Lung (tissue), 12 donors: Measurements from ENCODE around the gene FNTB. TPM values are rescaled to one million over a fixed set of nuclear protein-coding genes. Genes with fewer than 3 reads are reported as not detected.

ENCODE experiments used
- ATAC-seq: fragments of 200-7000 bp; cut with Tn5 transposase; one replicate; pipeline ENCODE4 v1.9.1; 2020; ENCODE audit warnings: moderate number of reproducible peaks; ENCODE audit not compliant: insufficient read depth, low FRiP score
- DNase-seq, 3 donors: peaks; one replicate each; pipeline ENCODE4 v3.0.0-alpha.2; 2013 to 2017
- H3K27ac ChIP-seq, 2 donors: one replicate each; pipeline ENCODE4 v1.5.1; 2013; ENCODE audit warnings: mild to moderate bottlenecking in 2 of 2, moderate library complexity in 2 of 2, control low read depth in 1 of 2, inconsistent platforms in 1 of 2, low read depth in 1 of 2, low read length in 1 of 2
- H3K27me3 ChIP-seq, 3 donors: one replicate each; pipeline ENCODE4 v1.5.1; 2013; ENCODE audit warnings: low read length in 2 of 3; ENCODE audit not compliant: control insufficient read depth in 3 of 3, insufficient read depth in 3 of 3
- H3K36me3 ChIP-seq, 4 donors: one replicate each; pipeline ENCODE4 v1.5.1; 2013; ENCODE audit warnings: low read length in 4 of 4, mild to moderate bottlenecking in 1 of 4, moderate library complexity in 1 of 4; ENCODE audit not compliant: control insufficient read depth in 4 of 4, insufficient read depth in 4 of 4
- H3K4me1 ChIP-seq, 5 donors: one replicate each; pipeline ENCODE4 v1.5.1; 2013; ENCODE audit warnings: low read length in 5 of 5, mild to moderate bottlenecking in 2 of 5, moderate library complexity in 1 of 5; ENCODE audit not compliant: control insufficient read depth in 5 of 5, insufficient read depth in 5 of 5
- H3K4me3 ChIP-seq: one replicate; pipeline ENCODE4 v1.5.1; 2013; ENCODE audit warnings: mild to moderate bottlenecking, control low read depth, moderate library complexity
- H3K9ac ChIP-seq, 2 donors: one replicate each; pipeline ENCODE4 v1.5.1; 2013; ENCODE audit warnings: low read length in 2 of 2, control low read depth in 1 of 2; ENCODE audit not compliant: insufficient read depth in 1 of 2
- H3K9me3 ChIP-seq, 4 donors: one replicate each; pipeline ENCODE4 v1.5.1; 2013; ENCODE audit warnings: low read length in 3 of 4, mild to moderate bottlenecking in 1 of 4, moderate library complexity in 1 of 4; ENCODE audit not compliant: control insufficient read depth in 4 of 4, insufficient read depth in 3 of 4
- WGBS, 2 donors: extraction: QIAGEN DNeasy Blood & Tissue Kit; methylation state at CpG; one replicate each; pipeline ENCODE4 v1.1.7; 2013; 5-methylcytosine and 5-hydroxymethylcytosine counted together
- polyA plus RNA-seq, 2 donors: library from polyadenylated mRNA; stranded (reverse); fragments of 200-250 nt; gene quantifications; one replicate each; pipeline ENCODE4 v1.2.1, GENCODE V29; 2013
- total RNA-seq, 2 donors: library from RNA; depleted of rRNA in 1 of 2; stranded (reverse); fragments of >200 nt in 1 of 2; gene quantifications; one replicate each; pipeline ENCODE4 v1.2.1, GENCODE V29; 2014 to 2021
- TF ChIP-seq, protein P1 (sequence below): IDR thresholded peaks from 2 replicates; pipeline ENCODE4 v1.5.1; 2012; ENCODE audit warnings: mild to moderate bottlenecking; ENCODE audit errors: control extremely low read depth, extremely low read depth
- donor health status: control.
- donor health status: control.
- donor health status: Bipolar disorder and iron deficiency.
- donor health status: healthy.
- donor health status: DM: yes; HTN: yes; CAD: no.

FNTB gene
- total and polyA plus RNA-seq, 4 donors, result 6.2 to 14.8 (median 10.8) TPM

DNA sequence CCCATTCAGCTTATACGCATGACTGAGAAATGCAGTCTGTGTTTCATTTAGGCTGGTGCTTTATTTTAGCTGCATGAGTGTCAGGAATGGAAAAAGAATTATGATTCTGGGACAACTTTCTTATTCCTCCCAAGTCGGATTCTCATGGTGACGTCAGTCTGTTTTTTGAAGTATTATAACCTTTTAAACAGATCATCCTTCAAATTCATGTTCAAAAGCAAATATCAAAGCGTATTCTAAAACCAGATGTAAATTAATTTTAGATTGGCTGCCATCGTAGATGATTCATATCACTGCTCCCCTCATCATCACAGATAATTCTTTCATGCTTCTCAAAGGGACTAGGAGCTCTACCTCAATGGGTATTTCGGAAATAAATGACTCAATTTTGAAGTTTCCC, 15.0 kb downstream of the FNTB start:
- 95 to 97% methylated on average over 6 of the region's 6 CpGs for WGBS, 2 donors

DNA sequence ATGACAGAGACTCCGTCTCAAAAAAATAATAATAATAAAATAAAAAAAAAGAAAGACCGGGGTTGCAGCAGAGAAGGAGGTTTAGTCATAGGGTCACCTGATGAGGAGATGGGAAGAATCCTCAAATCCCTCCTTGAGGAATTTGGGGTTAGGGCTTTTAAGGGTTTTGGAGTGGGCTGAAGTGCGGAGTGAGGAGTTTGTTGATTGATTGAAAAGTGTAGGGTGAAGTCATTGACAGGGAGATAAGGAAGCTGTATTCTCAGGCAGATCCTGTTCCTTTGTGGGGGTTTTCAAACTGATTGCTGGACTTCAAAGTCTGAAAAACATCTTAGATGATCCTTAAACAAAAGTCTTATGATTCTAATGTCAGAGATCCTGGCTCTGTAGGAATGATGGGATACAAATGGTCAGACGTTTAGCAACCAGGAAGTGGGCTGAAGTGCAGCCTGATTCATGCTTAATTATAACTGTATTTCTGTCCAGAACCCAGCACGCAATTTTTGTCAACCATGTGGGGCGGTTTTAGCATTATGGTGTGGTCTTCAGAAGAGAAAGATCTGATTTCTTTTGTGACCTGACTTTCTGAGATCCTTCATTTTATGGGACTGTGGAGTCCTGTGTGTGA, 16.0 kb downstream of the FNTB start:
- 61 to 64% methylated on average over 6 of the region's 6 CpGs for WGBS, 2 donors
- Histone ChIP-seq H3K4me1 (peaks cover 0 to 9% (median 0%) of the 10 kb centered on the region in 5 donors), H3K27me3 (no peaks in the 10 kb centered on the region), H3K36me3 (peaks cover 0 to 5% (median 4%) of the 10 kb centered on the region in 4 donors), H3K4me3 (no peak overlapping the region), H3K9me3 (no peaks in the 10 kb centered on the region), H3K9ac (no peak overlapping the region), H3K27ac (no peak overlapping the region)
- no peak for ATAC-seq
- TF ChIP-seq, protein P1, sequence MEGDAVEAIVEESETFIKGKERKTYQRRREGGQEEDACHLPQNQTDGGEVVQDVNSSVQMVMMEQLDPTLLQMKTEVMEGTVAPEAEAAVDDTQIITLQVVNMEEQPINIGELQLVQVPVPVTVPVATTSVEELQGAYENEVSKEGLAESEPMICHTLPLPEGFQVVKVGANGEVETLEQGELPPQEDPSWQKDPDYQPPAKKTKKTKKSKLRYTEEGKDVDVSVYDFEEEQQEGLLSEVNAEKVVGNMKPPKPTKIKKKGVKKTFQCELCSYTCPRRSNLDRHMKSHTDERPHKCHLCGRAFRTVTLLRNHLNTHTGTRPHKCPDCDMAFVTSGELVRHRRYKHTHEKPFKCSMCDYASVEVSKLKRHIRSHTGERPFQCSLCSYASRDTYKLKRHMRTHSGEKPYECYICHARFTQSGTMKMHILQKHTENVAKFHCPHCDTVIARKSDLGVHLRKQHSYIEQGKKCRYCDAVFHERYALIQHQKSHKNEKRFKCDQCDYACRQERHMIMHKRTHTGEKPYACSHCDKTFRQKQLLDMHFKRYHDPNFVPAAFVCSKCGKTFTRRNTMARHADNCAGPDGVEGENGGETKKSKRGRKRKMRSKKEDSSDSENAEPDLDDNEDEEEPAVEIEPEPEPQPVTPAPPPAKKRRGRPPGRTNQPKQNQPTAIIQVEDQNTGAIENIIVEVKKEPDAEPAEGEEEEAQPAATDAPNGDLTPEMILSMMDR, result no peak
- peak in 1 of 3 donors; percentile 15 for DNase-seq

More for the DNA sequence above, 15.0 kb downstream of the FNTB start:
- no peak overlapping the region for H3K9ac ChIP-seq
- TF ChIP-seq, protein P1, result no peak
- no peak overlapping the region for H3K27ac ChIP-seq
- no peak overlapping the region for H3K4me3 ChIP-seq
- H3K36me3 ChIP-seq, result peaks cover 0 to 5% (median 4%) of the 10 kb centered on the region in 4 donors
- no peaks in the 10 kb centered on the region for H3K9me3 ChIP-seq
- peaks cover 0 to 12% (median 0%) of the 10 kb centered on the region in 5 donors for H3K4me1 ChIP-seq
- no peaks in the 10 kb centered on the region for H3K27me3 ChIP-seq
- ATAC-seq (no peak), DNase-seq (no peak)

DNA sequence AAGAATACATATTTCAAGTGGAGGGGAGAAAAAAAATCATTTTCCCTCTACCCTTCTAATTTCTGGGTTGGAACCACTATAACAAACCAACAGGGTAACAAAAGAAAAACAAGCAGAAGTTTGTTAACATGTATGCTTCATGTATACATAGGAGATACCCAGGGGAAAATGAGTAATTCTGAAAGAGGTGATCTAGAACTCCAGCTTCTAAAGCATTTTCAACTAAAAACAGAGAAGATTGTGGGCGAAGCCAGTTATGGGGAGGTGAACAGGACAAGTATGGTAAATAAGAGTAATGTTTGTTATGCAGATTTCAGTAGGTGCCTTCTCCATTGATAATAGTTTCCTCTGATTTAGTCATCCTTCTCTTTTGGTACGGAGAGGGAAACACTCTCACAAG, 16.7 kb downstream of the FNTB start:
- Histone ChIP-seq H3K9ac (no peak overlapping the region), H3K4me3 (no peak overlapping the region), H3K9me3 (no peaks in the 10 kb centered on the region), H3K27ac (no peak overlapping the region), H3K27me3 (no peaks in the 10 kb centered on the region), H3K4me1 (peaks cover 0 to 7% (median 0%) of the 10 kb centered on the region in 5 donors), H3K36me3 (peaks cover 0 to 5% (median 4%) of the 10 kb centered on the region in 4 donors)
- 83 to 94% methylated on average over 2 of the region's 2 CpGs for WGBS, 2 donors
- ATAC-seq (no peak), DNase-seq (no peak)
- TF ChIP-seq, protein P1, result no peak

DNA sequence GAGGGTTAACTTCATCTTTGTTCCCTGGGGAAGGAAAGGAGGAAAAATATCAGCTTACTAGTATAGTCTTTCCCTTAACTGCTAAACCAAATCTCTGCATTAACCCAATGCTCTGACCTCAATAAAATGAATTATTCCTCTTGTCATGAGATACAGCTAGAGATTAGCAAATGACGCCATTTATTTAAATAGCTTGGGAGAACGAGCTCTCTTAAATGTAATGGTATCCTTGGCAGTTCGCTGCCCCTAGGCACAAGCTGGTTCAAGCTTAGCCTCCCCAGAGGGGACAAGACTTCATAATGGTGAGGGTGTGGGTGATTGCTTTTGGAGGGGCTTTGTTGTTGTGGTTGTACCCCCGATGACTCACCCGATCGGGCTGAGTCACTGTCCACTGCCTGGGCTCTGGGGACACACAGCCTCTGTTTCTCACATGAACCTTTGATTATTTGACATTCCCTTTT, 19.6 kb downstream of the FNTB start:
- no peak overlapping the region for H3K9ac ChIP-seq
- H3K36me3 ChIP-seq, result peaks cover 5 to 10% (median 7%) of the 10 kb centered on the region in 4 donors
- no peak overlapping the region for H3K27ac ChIP-seq
- ATAC-seq (no peak), DNase-seq (no peak)
- H3K4me3 ChIP-seq, result no peak overlapping the region
- 91 to 94% methylated on average over 6 of the region's 6 CpGs for WGBS, 2 donors
- no peaks in the 10 kb centered on the region for H3K9me3 ChIP-seq
- TF ChIP-seq, protein P1, result no peak
- H3K4me1 ChIP-seq, result peaks cover 0 to 4% (median 0%) of the 10 kb centered on the region in 5 donors
- no peaks in the 10 kb centered on the region for H3K27me3 ChIP-seq
